UCSD-AML1 (cell line): ENCODE results near the gene LSAMP.

Source experiments
- DNase-seq: peaks from one replicate; lab custom pipeline; 2025; ENCODE audit not compliant: unreplicated experiment; lab: John Stamatoyannopoulos, UW

LSAMP gene

GRCh38 chr3:116445311-116445841, at the start of gene LSAMP:
Gene LSAMP, minus strand, starts transcription at chr3:116445487.
- DNase-seq: no peak

GRCh38 chr3:116492379-116492778, 47.1 kb upstream of the LSAMP start:
- no peak for DNase-seq

- DNase-seq: no peak
These were observed 37.8 kb upstream of the LSAMP start for GRCh38 chr3:116483135-116483534.

DNA sequence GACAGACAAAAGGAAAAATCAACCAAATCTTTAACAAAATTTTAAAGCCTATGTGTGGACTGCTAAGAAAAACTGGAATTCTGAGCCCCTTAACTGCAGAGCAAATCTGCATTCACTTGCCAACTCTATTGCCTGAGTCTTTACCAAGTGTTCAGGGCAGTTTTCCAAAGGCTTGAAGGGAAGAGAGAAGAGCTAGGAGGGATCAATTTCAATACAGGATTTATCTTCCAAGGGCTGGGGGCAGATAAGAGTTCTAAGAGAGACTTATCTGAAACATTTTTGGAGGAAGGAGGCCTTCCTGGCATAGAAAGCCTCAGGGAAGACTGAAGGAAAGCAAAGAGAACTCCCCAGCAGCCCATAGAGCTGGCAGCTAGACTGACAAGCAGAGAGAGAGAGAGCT, 31.4 kb upstream of the LSAMP start:
- no peak for DNase-seq

- no peak for DNase-seq
These were observed 29.5 kb upstream of the LSAMP start for GRCh38 chr3:116474801-116475200.

DNA sequence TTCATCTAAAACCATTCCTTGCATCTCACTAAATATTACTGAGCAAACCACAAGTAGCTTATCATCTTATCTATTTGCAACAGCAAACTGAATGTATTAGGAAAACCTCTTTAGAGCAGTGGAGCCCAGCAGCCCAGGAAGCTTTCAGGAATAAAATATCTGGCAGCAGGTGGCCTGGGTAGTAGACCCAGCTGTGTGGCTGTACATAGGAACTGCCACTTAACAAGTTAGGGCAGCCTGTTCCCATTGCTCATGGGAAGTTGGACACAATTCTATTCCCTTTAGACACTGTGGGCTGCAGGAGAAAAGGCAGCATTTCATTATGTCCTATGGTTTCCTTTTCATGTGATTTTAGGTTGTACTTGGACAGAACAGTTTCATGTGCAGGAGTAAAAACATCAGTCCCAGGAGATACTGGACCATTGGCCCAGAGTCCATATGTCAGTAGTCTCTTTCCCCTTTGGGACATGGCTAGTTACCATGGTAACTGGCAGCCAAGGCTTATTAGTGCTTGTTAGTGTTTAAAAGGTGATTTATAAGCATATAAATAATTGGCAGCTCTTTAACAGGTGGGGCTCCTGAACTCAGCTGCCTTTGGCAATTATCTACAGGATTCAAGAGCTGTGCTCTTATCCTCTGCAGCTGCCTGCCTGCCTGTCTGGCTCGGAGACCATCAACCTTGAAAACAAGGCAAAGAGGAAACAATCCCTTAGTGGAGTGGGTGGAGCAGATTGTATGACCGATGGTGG, 28.9 kb upstream of the LSAMP start:
- peak; percentile 7 for DNase-seq

DNA sequence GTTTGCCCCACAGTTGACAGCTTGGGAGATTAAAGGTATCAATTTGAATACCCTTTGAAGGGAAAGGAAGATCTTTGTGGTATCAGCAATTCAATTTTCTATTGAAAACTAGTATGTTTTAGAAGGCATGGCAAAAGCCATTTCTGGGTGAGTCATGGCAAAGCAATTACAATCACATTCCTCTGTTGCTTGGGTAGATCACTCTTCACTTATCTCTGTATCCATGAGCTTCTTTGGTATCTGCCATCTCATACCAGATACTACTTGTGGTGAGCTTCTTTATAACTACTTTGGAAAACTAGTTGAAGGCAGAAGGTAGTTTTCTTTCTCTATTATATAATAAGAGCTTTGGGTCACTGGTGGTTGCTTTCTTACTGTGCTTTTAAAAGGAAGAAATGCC, 28.3 kb upstream of the LSAMP start:
- DNase-seq: no peak

DNA sequence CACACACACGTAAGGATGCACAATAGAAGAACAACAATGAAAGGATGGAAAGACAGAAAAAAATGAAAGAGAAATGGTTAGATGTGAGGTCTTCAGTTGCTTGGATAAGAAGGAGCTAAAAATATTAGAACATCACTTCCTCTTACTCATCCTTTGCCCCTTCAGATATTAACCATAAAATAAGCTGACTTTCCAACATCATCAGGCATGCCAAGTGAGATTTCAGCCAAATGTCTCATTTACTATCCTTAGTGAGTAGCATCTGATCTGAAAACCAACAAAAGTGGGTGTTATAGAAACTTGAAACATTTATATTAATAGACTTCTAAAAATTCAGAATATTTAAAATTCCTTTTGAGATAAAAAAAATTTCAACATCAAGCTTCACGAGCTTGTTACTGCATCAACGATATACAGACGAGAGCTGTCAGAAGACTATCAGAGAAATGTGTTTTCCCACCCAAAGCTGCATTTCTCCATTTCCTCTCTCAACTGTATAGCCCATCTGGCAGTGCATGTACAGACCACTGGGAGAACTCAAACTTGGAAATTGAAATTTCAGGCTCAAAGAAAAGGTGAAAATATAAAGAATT, 25.4 kb upstream of the LSAMP start:
- DNase-seq: no peak

- DNase-seq: no peak
These were observed 24.3 kb upstream of the LSAMP start for GRCh38 chr3:116469546-116469945.

- no peak for DNase-seq
These were observed 19.1 kb upstream of the LSAMP start for GRCh38 chr3:116464276-116464798.

- no peak for DNase-seq
These were observed 8.5 kb upstream of the LSAMP start for GRCh38 chr3:116453666-116454346.

GRCh38 chr3:116449546-116450350, 4.5 kb upstream of the LSAMP start:
- DNase-seq: no peak

GRCh38 chr3:116445990-116446389, 703 bp upstream of the LSAMP start:
- DNase-seq: no peak

GRCh38 chr3:116444819-116445310, 422 bp downstream of the LSAMP start:
- DNase-seq: no peak

GRCh38 chr3:116444115-116444747, 1.1 kb downstream of the LSAMP start:
- no peak for DNase-seq

GRCh38 chr3:116443191-116443661, 2.1 kb downstream of the LSAMP start:
- DNase-seq: no peak

GRCh38 chr3:116442331-116443021, 2.8 kb downstream of the LSAMP start:
- no peak for DNase-seq

- no peak for DNase-seq
These were observed 3.6 kb downstream of the LSAMP start for GRCh38 chr3:116441652-116442051.

DNA sequence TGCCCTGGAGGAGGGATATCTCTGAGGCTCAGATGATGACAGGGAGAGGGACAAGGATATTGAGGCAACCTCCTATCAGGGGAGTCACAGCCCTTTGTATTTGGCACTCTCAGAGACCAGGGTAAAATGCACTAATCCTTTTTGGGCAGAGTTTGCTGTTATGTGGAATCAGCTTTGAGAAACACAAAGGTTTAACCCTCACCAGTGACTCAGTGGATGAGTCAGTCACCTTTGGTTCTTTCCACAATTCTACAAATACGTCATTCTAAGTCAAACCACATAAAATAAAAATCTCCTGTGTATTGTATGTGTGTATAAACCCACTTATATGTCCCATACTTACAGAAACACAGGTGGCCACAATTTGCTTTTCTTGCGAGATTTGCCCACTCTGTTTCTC, 5.1 kb downstream of the LSAMP start:
- DNase-seq: no peak

GRCh38 chr3:116433552-116433951, 11.7 kb downstream of the LSAMP start:
- no peak for DNase-seq
